GDM1 (cell line): ENCODE measurements around the gene KIF6.

Experiments used
- DNase-seq: peaks from one replicate; lab custom pipeline; 2025; lab: John Stamatoyannopoulos, UW

Gene KIF6

GRCh38 chr6:39281312-39281980 lies 443.8 kb downstream of the KIF6 start:
- DNase-seq: no peak

GRCh38 chr6:39280247-39280731 lies 444.9 kb downstream of the KIF6 start:
- no peak for DNase-seq
